H1 (cell line): ENCODE results near the gene GNB5. TPM values are rescaled to one million over a fixed set of nuclear protein-coding genes. Genes with fewer than 3 reads are reported as not detected.
A peak's percentile ranks its signal among the peaks of the same experiment; 100 is the strongest.

Source experiments
- CTCF ChIA-PET: fragments of 300-600 bp; sonication (Branson Sonifier 250); formaldehyde crosslinking; loops from one replicate; lab custom pipeline; 2021; ENCODE audit not compliant: partially characterized antibody; lab: Charles Lee
- POLR2A ChIA-PET: fragments of 300-600 bp; sonication (Branson Sonifier 250); formaldehyde crosslinking; loops from one replicate; lab custom pipeline; 2021; ENCODE audit warnings: inconsistent platforms; ENCODE audit not compliant: partially characterized antibody; lab: Charles Lee
- DNase-seq, 2 experiments: peaks; one replicate each; pipeline versions ENCODE4 v3.0.0 to v3.0.0-alpha.2; 2010 to 2022; ENCODE audit warnings: low spot score in 2 of 2, low read depth in 1 of 2, mixed read lengths in 1 of 2
- FAIRE-seq: peaks from 2 replicates; lab custom pipeline; 2011; peaks lifted over from hg19 to GRCh38; lab: Jason Lieb, UNC
- H2AFZ ChIP-seq: 2 replicates; pipeline ENCODE4 v1.8.1; 2012; ENCODE audit warnings: low read length, inconsistent platforms
- H2AK5ac ChIP-seq: 2 replicates; pipeline ENCODE4 v1.6.1; 2013; ENCODE audit warnings: low read depth, low read length
- H2BK120ac ChIP-seq: replicated peaks from 2 replicates; pipeline ENCODE3; 2013; ENCODE audit warnings: low read depth, low read length, inconsistent platforms
- H2BK12ac ChIP-seq: 2 replicates; pipeline ENCODE4 v1.6.1; 2013; ENCODE audit warnings: low read depth, low read length
- H2BK15ac ChIP-seq: 2 replicates; pipeline ENCODE4 v1.6.1; 2013; ENCODE audit warnings: low read length
- H2BK20ac ChIP-seq: 2 replicates; pipeline ENCODE4 v1.6.1; 2013; ENCODE audit warnings: low read length
- H2BK5ac ChIP-seq: 2 replicates; pipeline ENCODE4 v1.6.1; 2013; ENCODE audit warnings: low read depth, low read length
- H3K14ac ChIP-seq: 2 replicates; pipeline ENCODE4 v1.6.1; 2013; ENCODE audit warnings: inconsistent platforms; ENCODE audit not compliant: insufficient read length
- H3K18ac ChIP-seq: 2 replicates; pipeline ENCODE4 v1.6.1; 2013; ENCODE audit warnings: low read length; ENCODE audit errors: extremely low read depth
- H3K23ac ChIP-seq: 2 replicates; pipeline ENCODE4 v1.6.1; 2013; ENCODE audit warnings: inconsistent platforms; ENCODE audit not compliant: insufficient read length
- H3K23me2 ChIP-seq: 2 replicates; pipeline ENCODE4 v1.6.1; 2013; ENCODE audit warnings: low read depth, low read length
- H3K27ac ChIP-seq: 2 replicates; pipeline ENCODE4 v1.6.1; 2011; ENCODE audit warnings: low read depth, low read length, inconsistent platforms
- H3K27me3 ChIP-seq, 4 experiments: replicated peaks in 1 of 4; 1 replicate in 1 of 4; 2 replicates in 3 of 4; pipeline versions ENCODE4 v1.6.1 to v1.8.1; 2011 to 2013; ENCODE audit warnings: low read length in 3 of 4, mild to moderate bottlenecking in 3 of 4, inconsistent platforms in 2 of 4, mixed read lengths in 2 of 4, moderate library complexity in 1 of 4; ENCODE audit not compliant: control insufficient read depth in 3 of 4, insufficient read depth in 3 of 4; ENCODE audit errors: extremely low read depth in 1 of 4
- H3K36me3 ChIP-seq, 4 experiments: 2 replicates each; pipeline versions ENCODE4 v1.6.1 to v1.8.1; 2011 to 2013; ENCODE audit warnings: mild to moderate bottlenecking in 4 of 4, low read length in 3 of 4, moderate library complexity in 2 of 4, control low read depth in 1 of 4, inconsistent platforms in 1 of 4; ENCODE audit not compliant: insufficient read depth in 4 of 4, control insufficient read depth in 2 of 4
- H3K4ac ChIP-seq: replicated peaks from 2 replicates; pipeline ENCODE3; 2013; ENCODE audit warnings: low read length, low read depth, mixed read lengths, inconsistent platforms; ENCODE audit not compliant: insufficient read length
- H3K4me1 ChIP-seq, 4 experiments: replicated peaks in 1 of 4; 1 replicate in 1 of 4; 2 replicates in 3 of 4; pipeline versions ENCODE4 v1.6.1 to v1.8.1; 2011 to 2013; ENCODE audit warnings: low read length in 3 of 4, inconsistent platforms in 2 of 4, mixed read lengths in 1 of 4; ENCODE audit not compliant: insufficient read depth in 4 of 4, control insufficient read depth in 3 of 4
- H3K4me2 ChIP-seq, 2 experiments: 2 replicates each; pipeline versions ENCODE4 v1.6.1 to v1.8.1; 2011 to 2013; ENCODE audit warnings: low read depth in 2 of 2, low read length in 2 of 2, control low read depth in 1 of 2, inconsistent platforms in 1 of 2, mild to moderate bottlenecking in 1 of 2; ENCODE audit not compliant: insufficient read depth in 1 of 2
- H3K4me3 ChIP-seq, 4 experiments: fragments of 200-600, 300-600 bp in 1 of 4; sonication (generic), shearing (Covaris generic), sonication (Bioruptor Twin) in 1 of 4; 2 replicates each; pipeline versions ENCODE4 v1.5.1 to v1.8.1; 2011 to 2016; ENCODE audit warnings: low read length in 4 of 4, low read depth in 3 of 4, control low read depth in 2 of 4, inconsistent platforms in 2 of 4, mild to moderate bottlenecking in 2 of 4, mixed read lengths in 1 of 4, moderate library complexity in 1 of 4; ENCODE audit not compliant: insufficient read depth in 2 of 4; ENCODE audit errors: extremely low read depth in 1 of 4
- H3K56ac ChIP-seq: replicated peaks from 2 replicates; pipeline ENCODE3; 2013; ENCODE audit warnings: low read depth, mild to moderate bottlenecking, mixed read lengths, low read length, inconsistent platforms; ENCODE audit not compliant: insufficient read length
- H3K79me1 ChIP-seq: 2 replicates; pipeline ENCODE4 v1.6.1; 2013; ENCODE audit warnings: low read depth, low read length, control low read depth
- H3K79me2 ChIP-seq, 2 experiments: 2 replicates each; pipeline versions ENCODE4 v1.6.1 to v1.8.1; 2012 to 2013; ENCODE audit warnings: low read length in 2 of 2, mild to moderate bottlenecking in 2 of 2, inconsistent platforms in 1 of 2; ENCODE audit not compliant: insufficient read depth in 2 of 2, control insufficient read depth in 1 of 2
- H3K9ac ChIP-seq, 4 experiments: replicated peaks in 1 of 4; 1 replicate in 1 of 4; 2 replicates in 3 of 4; pipeline versions ENCODE4 v1.6.1 to v1.8.1; 2011 to 2013; ENCODE audit warnings: low read depth in 3 of 4, low read length in 3 of 4, control low read depth in 2 of 4, mild to moderate bottlenecking in 2 of 4, moderate library complexity in 2 of 4, inconsistent platforms in 1 of 4; ENCODE audit errors: extremely low read depth in 1 of 4
- H3K9me3 ChIP-seq, 2 experiments: 2 replicates each; pipeline versions ENCODE4 v1.6.1 to v1.8.1; 2012 to 2013; ENCODE audit warnings: mild to moderate bottlenecking in 2 of 2, moderate library complexity in 2 of 2, control low read depth in 1 of 2, inconsistent platforms in 1 of 2, low read depth in 1 of 2, low read length in 1 of 2, mixed read lengths in 1 of 2; ENCODE audit not compliant: insufficient read depth in 2 of 2
- H4K20me1 ChIP-seq, 2 experiments: replicated peaks in 1 of 2; 2 replicates each; pipeline versions ENCODE3 to v1.8.1; 2011 to 2013; ENCODE audit warnings: inconsistent platforms in 2 of 2, low read length in 2 of 2, mild to moderate bottlenecking in 1 of 2; ENCODE audit not compliant: insufficient read depth in 2 of 2, control insufficient read depth in 1 of 2
- H4K5ac ChIP-seq: 2 replicates; pipeline ENCODE4 v1.6.1; 2013; ENCODE audit warnings: low read length, low read depth, mixed read lengths, inconsistent platforms; ENCODE audit not compliant: insufficient read length
- H4K8ac ChIP-seq: 2 replicates; pipeline ENCODE4 v1.8.0; 2013; ENCODE audit warnings: mild to moderate bottlenecking, moderate library complexity, low read length, inconsistent platforms; ENCODE audit not compliant: insufficient read depth; ENCODE audit errors: extremely low read depth
- H4K91ac ChIP-seq: replicated peaks from 2 replicates; pipeline ENCODE3; 2013; ENCODE audit warnings: low read length, mixed read lengths, inconsistent platforms; ENCODE audit not compliant: insufficient read length
- ATF3 ChIP-seq: IDR thresholded peaks from 2 replicates; pipeline ENCODE4 v1.6.1; 2011; ENCODE audit warnings: low read depth, mild to moderate bottlenecking, low read length; ENCODE audit not compliant: insufficient read depth
- CBX5 ChIP-seq: fragments of 300-800, 300-1000 bp; sonication (generic); IDR thresholded peaks from 2 replicates; pipeline ENCODE4 v1.7.1; 2016; ENCODE audit warnings: antibody characterized with exemption, low read length, low read depth
- CREB1 ChIP-seq: IDR thresholded peaks from 2 replicates; pipeline ENCODE4 v1.6.1; 2012; ENCODE audit warnings: inconsistent platforms
- CTCF ChIP-seq, 3 experiments: IDR thresholded peaks; 1 replicate in 2 of 3; 2 replicates in 1 of 3; pipeline versions ENCODE4 v1.5.1 to v1.6.1; 2011; ENCODE audit warnings: low read length in 3 of 3, mild to moderate bottlenecking in 3 of 3, inconsistent platforms in 2 of 3, low read depth in 1 of 3, moderate library complexity in 1 of 3; ENCODE audit not compliant: insufficient read depth in 1 of 3; ENCODE audit errors: control extremely low read depth in 1 of 3
- EZH2 ChIP-seq: fragments of 200-600 bp; sonication (generic); IDR thresholded peaks from 2 replicates; pipeline ENCODE4 v1.7.1; 2012; ENCODE audit warnings: low read depth, mild to moderate bottlenecking, moderate library complexity, low read length, inconsistent platforms; ENCODE audit not compliant: severe bottlenecking
- HDAC6 ChIP-seq: IDR thresholded peaks from one replicate; pipeline ENCODE4 v1.7.1; 2012; ENCODE audit warnings: low read depth, mild to moderate bottlenecking, inconsistent platforms, low read length, moderate library complexity
- KDM1A ChIP-seq: fragments of 200-600, 300-600 bp; sonication (generic); IDR thresholded peaks from 2 replicates; pipeline ENCODE4 v1.7.1; 2016; ENCODE audit warnings: mild to moderate bottlenecking, low read length, borderline replicate concordance
- WGBS, 2 experiments: shearing (Covaris generic) in 1 of 2; methylation state at CpG; one replicate each; pipeline versions ENCODE4 v1.1.6 to v1.1.7; 2013 to 2015; ENCODE audit warnings: low lambda C conversion rate in 2 of 2, mixed read lengths in 2 of 2, inconsistent platforms in 1 of 2, low coverage in 1 of 2, missing lambda C conversion rate in 1 of 2; ENCODE audit not compliant: insufficient replicate concordance in 2 of 2, insufficient coverage in 1 of 2, insufficient read length in 1 of 2; ENCODE audit errors: extremely low coverage in 1 of 2, missing lambda C conversion rate in 1 of 2; 5-methylcytosine and 5-hydroxymethylcytosine counted together
- polyA plus RNA-seq, 7 experiments: library from polyadenylated mRNA; depleted of rRNA in 3 of 7; stranded (reverse) in 5 of 7; unstranded in 2 of 7; fragments of >200 nt in 5 of 7; fragments of 200-250 nt in 2 of 7; gene quantifications; 1 replicate in 5 of 7; 2 replicates in 1 of 7; 4 replicates in 1 of 7; pipeline versions ENCODE4 v1.2.1 to v1.2.3, GENCODE V29; 2011 to 2013; ENCODE audit warnings: missing spikeins in 2 of 7, mixed read lengths in 2 of 7
- total RNA-seq: library from RNA; stranded (reverse); fragmentation: NEBNext Ultra II Directional; extraction: Animal tissue kit (Norgen Biotek cat#: 25700); gene quantifications from 2 replicates; pipeline ENCODE4 v1.2.1, GENCODE V29; 2021

Gene GNB5
- total and polyA plus RNA-seq, 2 of the 8 experiments (the other 6 are each of a cell fraction or from before 2014, with no cell fraction given), result 21.7 to 42.5 TPM

DNA sequence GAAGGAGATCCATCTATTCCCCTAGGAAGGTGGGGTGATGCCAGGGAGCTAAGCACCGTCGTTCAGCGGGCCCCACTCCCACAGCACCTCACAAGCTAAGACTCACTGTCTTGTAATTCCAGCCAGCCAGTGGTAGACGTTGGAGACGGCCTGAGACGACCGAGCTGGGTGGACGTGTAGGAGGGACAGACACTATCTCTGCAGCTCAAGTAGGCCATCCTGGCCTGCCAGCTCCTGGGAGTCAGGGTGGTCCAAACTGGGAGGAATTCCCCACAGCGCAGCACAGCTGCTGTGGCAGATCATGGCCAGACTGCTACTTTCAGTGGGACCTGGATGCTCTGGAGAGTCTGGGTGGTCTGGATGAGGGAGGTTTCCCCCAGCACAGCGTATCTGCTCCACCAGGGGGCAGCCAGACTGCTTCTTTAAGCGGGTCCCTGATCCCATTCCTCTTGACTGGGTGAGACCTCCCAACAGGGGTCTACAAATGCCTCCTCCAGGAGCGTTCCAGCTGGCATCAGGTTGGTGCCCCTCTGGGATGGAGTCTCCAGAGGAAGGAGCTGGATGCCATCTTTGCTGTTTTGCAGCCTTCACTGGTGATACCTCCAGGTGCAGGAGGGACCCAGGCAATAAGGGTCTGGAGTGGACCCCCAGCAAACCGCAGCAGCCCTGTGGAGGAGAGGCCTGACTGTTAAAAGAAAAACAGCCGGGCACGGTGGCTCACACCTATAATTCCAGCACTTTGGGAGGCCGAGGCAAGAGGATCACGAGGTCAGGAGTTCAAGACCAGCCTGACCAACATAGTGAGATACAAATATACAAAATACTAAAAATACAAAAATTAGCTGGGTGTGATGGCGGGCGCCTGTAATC is 27.6 kb downstream of the GNB5 start:
- Histone ChIP-seq H4K20me1 (peaks cover 0 to 3% of the 10 kb centered on the region in 2 experiments), H3K79me2 (peaks cover 0 to 1% of the 10 kb centered on the region in 2 experiments; a peak in 2 of 4 replicates), H3K4me2 (no peak overlapping the region), H3K23ac (no peak overlapping the region), H3K4me1 (no peaks in the 10 kb centered on the region; a peak in 2 of 7 replicates), H2AK5ac (no peak overlapping the region), H4K91ac (no peak overlapping the region), H3K14ac (no peak overlapping the region), H2BK12ac (no peak overlapping the region), H4K8ac (peak overlapping the region; percentile 63; the same call in 1 of the 2 replicates), H3K18ac (no peak overlapping the region), H3K27me3 (no peaks in the 10 kb centered on the region), H3K56ac (no peak overlapping the region), H3K79me1 (no peaks in the 10 kb centered on the region), H4K5ac (no peak overlapping the region), H2AFZ (no peak overlapping the region), H3K23me2 (no peaks in the 10 kb centered on the region), H2BK15ac (no peak overlapping the region), H2BK120ac (no peak overlapping the region), H2BK5ac (no peak overlapping the region), H3K27ac (peak overlapping the region; percentile 29), H3K36me3 (peaks cover 0 to 3% (median 0%) of the 10 kb centered on the region in 4 experiments; a peak in 3 of 8 replicates), H3K4ac (no peak overlapping the region), H2BK20ac (no peak overlapping the region), H3K9me3 (no peaks in the 10 kb centered on the region), H3K9ac (no peak overlapping the region), H3K4me3 (no peak overlapping the region)
- DNase-seq (peak in 1 of 2 experiments; percentile 79), FAIRE-seq (no peak)
- CTCF ChIA-PET, result interaction anchor here (0.5 to 7.5 kb wide), 27 partner anchors 9 to 1033 kb away, joined by 3 to 95 read pairs (median 4); partner anchors contain the start of gene GNB5
- POLR2A ChIA-PET, result interaction anchor here (0.8 to 1.2 kb wide), 2 partner anchors 14 to 15 kb away, joined by 3 to 4 read pairs; no protein-coding TSS in a partner anchor
- WGBS, 2 experiments, result 96% methylated on average over 19 of the region's 19 CpGs; no CpG with 5 or more reads in 1 of the 2 experiments
- TF ChIP-seq CTCF (IDR thresholded peaks at IDR 0.05; ENCODE audit: control extremely low read depth in 1 of 3, insufficient read depth in 1 of 3, low read depth in 1 of 3, low read length in 3 of 3) (peak; percentile 69 to 77 (median 74)), CREB1 (no peak), EZH2 (no peak), CBX5 (no peak), ATF3 (no peak), HDAC6 (no peak), KDM1A (no peak)
